H1 (cell line): ENCODE measurements around the gene OS9. TPM values are rescaled to one million over a fixed set of nuclear protein-coding genes. Genes with fewer than 3 reads are reported as not detected.

Experiments used
- CTCF ChIA-PET: fragments of 300-600 bp; sonication (Branson Sonifier 250); formaldehyde crosslinking; loops from one replicate; lab custom pipeline; 2021; ENCODE audit not compliant: partially characterized antibody; lab: Charles Lee
- POLR2A ChIA-PET: fragments of 300-600 bp; sonication (Branson Sonifier 250); formaldehyde crosslinking; loops from one replicate; lab custom pipeline; 2021; ENCODE audit warnings: inconsistent platforms; ENCODE audit not compliant: partially characterized antibody; lab: Charles Lee
- DNase-seq, 2 experiments: peaks; one replicate each; pipeline versions ENCODE4 v3.0.0 to v3.0.0-alpha.2; 2010 to 2022; ENCODE audit warnings: low spot score in 2 of 2, low read depth in 1 of 2, mixed read lengths in 1 of 2
- FAIRE-seq: peaks from 2 replicates; lab custom pipeline; 2011; peaks lifted over from hg19 to GRCh38; lab: Jason Lieb, UNC
- H2AFZ ChIP-seq: 2 replicates; pipeline ENCODE4 v1.8.1; 2012; ENCODE audit warnings: low read length, inconsistent platforms
- H2AK5ac ChIP-seq: 2 replicates; pipeline ENCODE4 v1.6.1; 2013; ENCODE audit warnings: low read depth, low read length
- H2BK120ac ChIP-seq: replicated peaks from 2 replicates; pipeline ENCODE3; 2013; ENCODE audit warnings: low read depth, low read length, inconsistent platforms
- H2BK12ac ChIP-seq: 2 replicates; pipeline ENCODE4 v1.6.1; 2013; ENCODE audit warnings: low read depth, low read length
- H2BK15ac ChIP-seq: 2 replicates; pipeline ENCODE4 v1.6.1; 2013; ENCODE audit warnings: low read length
- H2BK20ac ChIP-seq: 2 replicates; pipeline ENCODE4 v1.6.1; 2013; ENCODE audit warnings: low read length
- H2BK5ac ChIP-seq: 2 replicates; pipeline ENCODE4 v1.6.1; 2013; ENCODE audit warnings: low read depth, low read length
- H3K14ac ChIP-seq: 2 replicates; pipeline ENCODE4 v1.6.1; 2013; ENCODE audit warnings: inconsistent platforms; ENCODE audit not compliant: insufficient read length
- H3K18ac ChIP-seq: 2 replicates; pipeline ENCODE4 v1.6.1; 2013; ENCODE audit warnings: low read length; ENCODE audit errors: extremely low read depth
- H3K23ac ChIP-seq: 2 replicates; pipeline ENCODE4 v1.6.1; 2013; ENCODE audit warnings: inconsistent platforms; ENCODE audit not compliant: insufficient read length
- H3K23me2 ChIP-seq: 2 replicates; pipeline ENCODE4 v1.6.1; 2013; ENCODE audit warnings: low read depth, low read length
- H3K27ac ChIP-seq: 2 replicates; pipeline ENCODE4 v1.6.1; 2011; ENCODE audit warnings: low read depth, low read length, inconsistent platforms
- H3K27me3 ChIP-seq, 4 experiments: replicated peaks in 1 of 4; 1 replicate in 1 of 4; 2 replicates in 3 of 4; pipeline versions ENCODE4 v1.6.1 to v1.8.1; 2011 to 2013; ENCODE audit warnings: low read length in 3 of 4, mild to moderate bottlenecking in 3 of 4, inconsistent platforms in 2 of 4, mixed read lengths in 2 of 4, moderate library complexity in 1 of 4; ENCODE audit not compliant: control insufficient read depth in 3 of 4, insufficient read depth in 3 of 4; ENCODE audit errors: extremely low read depth in 1 of 4
- H3K36me3 ChIP-seq, 4 experiments: 2 replicates each; pipeline versions ENCODE4 v1.6.1 to v1.8.1; 2011 to 2013; ENCODE audit warnings: mild to moderate bottlenecking in 4 of 4, low read length in 3 of 4, moderate library complexity in 2 of 4, control low read depth in 1 of 4, inconsistent platforms in 1 of 4; ENCODE audit not compliant: insufficient read depth in 4 of 4, control insufficient read depth in 2 of 4
- H3K4ac ChIP-seq: replicated peaks from 2 replicates; pipeline ENCODE3; 2013; ENCODE audit warnings: low read length, low read depth, mixed read lengths, inconsistent platforms; ENCODE audit not compliant: insufficient read length
- H3K4me1 ChIP-seq, 4 experiments: replicated peaks in 1 of 4; 1 replicate in 1 of 4; 2 replicates in 3 of 4; pipeline versions ENCODE4 v1.6.1 to v1.8.1; 2011 to 2013; ENCODE audit warnings: low read length in 3 of 4, inconsistent platforms in 2 of 4, mixed read lengths in 1 of 4; ENCODE audit not compliant: insufficient read depth in 4 of 4, control insufficient read depth in 3 of 4
- H3K4me2 ChIP-seq, 2 experiments: 2 replicates each; pipeline versions ENCODE4 v1.6.1 to v1.8.1; 2011 to 2013; ENCODE audit warnings: low read depth in 2 of 2, low read length in 2 of 2, control low read depth in 1 of 2, inconsistent platforms in 1 of 2, mild to moderate bottlenecking in 1 of 2; ENCODE audit not compliant: insufficient read depth in 1 of 2
- H3K4me3 ChIP-seq, 4 experiments: fragments of 200-600, 300-600 bp in 1 of 4; sonication (generic), shearing (Covaris generic), sonication (Bioruptor Twin) in 1 of 4; 2 replicates each; pipeline versions ENCODE4 v1.5.1 to v1.8.1; 2011 to 2016; ENCODE audit warnings: low read length in 4 of 4, low read depth in 3 of 4, control low read depth in 2 of 4, inconsistent platforms in 2 of 4, mild to moderate bottlenecking in 2 of 4, mixed read lengths in 1 of 4, moderate library complexity in 1 of 4; ENCODE audit not compliant: insufficient read depth in 2 of 4; ENCODE audit errors: extremely low read depth in 1 of 4
- H3K56ac ChIP-seq: replicated peaks from 2 replicates; pipeline ENCODE3; 2013; ENCODE audit warnings: low read depth, mild to moderate bottlenecking, mixed read lengths, low read length, inconsistent platforms; ENCODE audit not compliant: insufficient read length
- H3K79me1 ChIP-seq: 2 replicates; pipeline ENCODE4 v1.6.1; 2013; ENCODE audit warnings: low read depth, low read length, control low read depth
- H3K79me2 ChIP-seq, 2 experiments: 2 replicates each; pipeline versions ENCODE4 v1.6.1 to v1.8.1; 2012 to 2013; ENCODE audit warnings: low read length in 2 of 2, mild to moderate bottlenecking in 2 of 2, inconsistent platforms in 1 of 2; ENCODE audit not compliant: insufficient read depth in 2 of 2, control insufficient read depth in 1 of 2
- H3K9ac ChIP-seq, 4 experiments: replicated peaks in 1 of 4; 1 replicate in 1 of 4; 2 replicates in 3 of 4; pipeline versions ENCODE4 v1.6.1 to v1.8.1; 2011 to 2013; ENCODE audit warnings: low read depth in 3 of 4, low read length in 3 of 4, control low read depth in 2 of 4, mild to moderate bottlenecking in 2 of 4, moderate library complexity in 2 of 4, inconsistent platforms in 1 of 4; ENCODE audit errors: extremely low read depth in 1 of 4
- H3K9me3 ChIP-seq, 2 experiments: 2 replicates each; pipeline versions ENCODE4 v1.6.1 to v1.8.1; 2012 to 2013; ENCODE audit warnings: mild to moderate bottlenecking in 2 of 2, moderate library complexity in 2 of 2, control low read depth in 1 of 2, inconsistent platforms in 1 of 2, low read depth in 1 of 2, low read length in 1 of 2, mixed read lengths in 1 of 2; ENCODE audit not compliant: insufficient read depth in 2 of 2
- H4K20me1 ChIP-seq, 2 experiments: replicated peaks in 1 of 2; 2 replicates each; pipeline versions ENCODE3 to v1.8.1; 2011 to 2013; ENCODE audit warnings: inconsistent platforms in 2 of 2, low read length in 2 of 2, mild to moderate bottlenecking in 1 of 2; ENCODE audit not compliant: insufficient read depth in 2 of 2, control insufficient read depth in 1 of 2
- H4K5ac ChIP-seq: 2 replicates; pipeline ENCODE4 v1.6.1; 2013; ENCODE audit warnings: low read length, low read depth, mixed read lengths, inconsistent platforms; ENCODE audit not compliant: insufficient read length
- H4K8ac ChIP-seq: 2 replicates; pipeline ENCODE4 v1.8.0; 2013; ENCODE audit warnings: mild to moderate bottlenecking, moderate library complexity, low read length, inconsistent platforms; ENCODE audit not compliant: insufficient read depth; ENCODE audit errors: extremely low read depth
- H4K91ac ChIP-seq: replicated peaks from 2 replicates; pipeline ENCODE3; 2013; ENCODE audit warnings: low read length, mixed read lengths, inconsistent platforms; ENCODE audit not compliant: insufficient read length
- BACH1 ChIP-seq: IDR thresholded peaks from 2 replicates; pipeline ENCODE4 v1.6.1; 2012; ENCODE audit warnings: low read length, improper control_type of control experiment
- NANOG ChIP-seq: IDR thresholded peaks from 2 replicates; pipeline ENCODE4 v1.6.1; 2011; ENCODE audit warnings: low read length, low read depth, mild to moderate bottlenecking, inconsistent platforms; ENCODE audit not compliant: insufficient read depth, poor library complexity, severe bottlenecking
- SP1 ChIP-seq: IDR thresholded peaks from 2 replicates; pipeline ENCODE4 v1.6.1; 2011; ENCODE audit warnings: low read depth, low read length
- WGBS, 2 experiments: shearing (Covaris generic) in 1 of 2; methylation state at CpG; one replicate each; pipeline versions ENCODE4 v1.1.6 to v1.1.7; 2013 to 2015; ENCODE audit warnings: low lambda C conversion rate in 2 of 2, mixed read lengths in 2 of 2, inconsistent platforms in 1 of 2, low coverage in 1 of 2, missing lambda C conversion rate in 1 of 2; ENCODE audit not compliant: insufficient replicate concordance in 2 of 2, insufficient coverage in 1 of 2, insufficient read length in 1 of 2; ENCODE audit errors: extremely low coverage in 1 of 2, missing lambda C conversion rate in 1 of 2; 5-methylcytosine and 5-hydroxymethylcytosine counted together
- polyA plus RNA-seq, 7 experiments: library from polyadenylated mRNA; depleted of rRNA in 3 of 7; stranded (reverse) in 5 of 7; unstranded in 2 of 7; fragments of >200 nt in 5 of 7; fragments of 200-250 nt in 2 of 7; gene quantifications; 1 replicate in 5 of 7; 2 replicates in 1 of 7; 4 replicates in 1 of 7; pipeline versions ENCODE4 v1.2.1 to v1.2.3, GENCODE V29; 2011 to 2013; ENCODE audit warnings: missing spikeins in 2 of 7, mixed read lengths in 2 of 7
- total RNA-seq: library from RNA; stranded (reverse); fragmentation: NEBNext Ultra II Directional; extraction: Animal tissue kit (Norgen Biotek cat#: 25700); gene quantifications from 2 replicates; pipeline ENCODE4 v1.2.1, GENCODE V29; 2021

The OS9 gene
- total and polyA plus RNA-seq, 2 of the 8 experiments (the other 6 are each of a cell fraction or from before 2014, with no cell fraction given), result 71.0 to 108 TPM

- no peak overlapping the region for H2AFZ ChIP-seq
- no peak overlapping the region for H3K56ac ChIP-seq
- ChIA-PET POLR2A (interaction anchor here (0.7 to 4.4 kb wide), 10 partner anchors 10 to 134 kb away, joined by 3 to 35 read pairs (median 8); partner anchors contain the start of genes ARHGEF25, CYP27B1 and MARCHF9), CTCF (interaction anchor here (1.0 to 1.9 kb wide), 3 partner anchors 9 to 37 kb away, joined by 4 to 7 read pairs (median 5); partner anchors contain the start of gene TSFM)
- no peak overlapping the region for H4K5ac ChIP-seq
- peaks cover 6% of the 10 kb centered on the region for H3K23me2 ChIP-seq
- 91% methylated on average over 3 of the region's 3 CpGs; no CpG with 5 or more reads in 1 of the 2 experiments for WGBS, 2 experiments
- peaks cover 0 to 2% of the 10 kb centered on the region in 2 experiments for H4K20me1 ChIP-seq
- peaks cover 14% of the 10 kb centered on the region for H3K79me1 ChIP-seq
- H3K4me2 ChIP-seq, result peak overlapping the region; percentile 91 to 97; a peak in 3 of 4 replicates
- H3K79me2 ChIP-seq, result peaks cover 6 to 10% of the 10 kb centered on the region in 2 experiments
- H2BK120ac ChIP-seq, result no peak overlapping the region
- H2BK15ac ChIP-seq, result no peak overlapping the region
- H3K9me3 ChIP-seq, result no peaks in the 10 kb centered on the region
- no peak overlapping the region for H3K4ac ChIP-seq
- FAIRE-seq (no peak), DNase-seq (no peak)
- H3K4me1 ChIP-seq, result peaks cover 0 to 6% (median 4%) of the 10 kb centered on the region in 4 experiments; a peak in 4 of 7 replicates
- peaks cover 0 to 10% (median 6%) of the 10 kb centered on the region in 4 experiments; a peak in 5 of 7 replicates for H3K27me3 ChIP-seq
- H4K8ac ChIP-seq, result no peak overlapping the region
- H2BK12ac ChIP-seq, result no peak overlapping the region
- no peak overlapping the region for H2BK20ac ChIP-seq
- H2BK5ac ChIP-seq, result no peak overlapping the region
- no peak overlapping the region for H3K18ac ChIP-seq
- no peak overlapping the region for H3K27ac ChIP-seq
- H3K23ac ChIP-seq, result no peak overlapping the region
- H4K91ac ChIP-seq, result no peak overlapping the region
- H3K9ac ChIP-seq, result no peak overlapping the region
- no peak overlapping the region for H2AK5ac ChIP-seq
- H3K36me3 ChIP-seq, result peaks cover 21 to 49% (median 36%) of the 10 kb centered on the region in 4 experiments
- H3K4me3 ChIP-seq, result peak overlapping the region in 3 of 4 experiments; percentile 74 to 85 (median 75); a peak in 5 of 8 replicates
- H3K14ac ChIP-seq, result no peak overlapping the region
- TF ChIP-seq BACH1 (no peak), SP1 (no peak), NANOG (no peak)
Measured at GRCh38 chr12:57746025-57746424, 52.1 kb downstream of the OS9 start.
